Endothelial cell of umbilical vein (primary cell): ENCODE measurements around the gene DHX16. TPM values are rescaled to one million over a fixed set of nuclear protein-coding genes. Genes with fewer than 3 reads are reported as not detected.
"Not testable (repeated sequence)": the region's sequence is repeated elsewhere in the genome, so short reads cannot be mapped to it uniquely, and the experiment has no call there.

Experiments
- Bru-seq: library from RNA; stranded (reverse); fragments of 400-500 nt; gene quantifications from one replicate; lab custom pipeline; 2021; lab: Mats Ljungman, UMichigan
- BruChase-seq, 2 experiments: library from RNA; stranded (reverse); fragments of 400-500 nt; gene quantifications; one replicate each; lab custom pipeline; 2021; lab: Mats Ljungman, UMichigan
- BruUV-seq: library from RNA; stranded (reverse); fragments of 400-500 nt; replicated peaks from 2 replicates; lab custom pipeline; 2021; lab: Mats Ljungman, UMichigan
- CTCF ChIA-PET: fragments of 300-600, 350-600 bp; sonication (Branson Sonifier 250); formaldehyde crosslinking; loops from one replicate; lab custom pipeline; 2021; ENCODE audit warnings: antibody characterized with exemption, inconsistent platforms; lab: Charles Lee
- POLR2A ChIA-PET: fragments of 300-600, 350-600 bp; sonication (Branson Sonifier 250); formaldehyde crosslinking; loops from one replicate; lab custom pipeline; 2021; ENCODE audit warnings: antibody characterized with exemption, inconsistent platforms; lab: Charles Lee
- DNase-seq: peaks from one replicate; pipeline ENCODE4 v3.0.0-alpha.2; 2011; ENCODE audit warnings: low read depth, low spot score
- FAIRE-seq: peaks from 2 replicates; lab custom pipeline; 2011; peaks lifted over from hg19 to GRCh38; lab: Jason Lieb, UNC
- H2AFZ ChIP-seq: 2 replicates; pipeline ENCODE4 v1.6.0; 2012; ENCODE audit warnings: low read depth, low read length, control low read depth, inconsistent platforms
- H3K27ac ChIP-seq: 2 replicates; pipeline ENCODE4 v1.5.1; 2011; ENCODE audit warnings: low read depth, mild to moderate bottlenecking, control low read depth, low read length, moderate library complexity; ENCODE audit not compliant: insufficient read depth
- H3K27me3 ChIP-seq, 2 experiments: 2 replicates each; pipeline versions ENCODE4 v1.6.0 to v1.6.1; 2011; ENCODE audit warnings: low read length in 2 of 2, mixed read lengths in 1 of 2; ENCODE audit not compliant: control insufficient read depth in 2 of 2, insufficient read depth in 2 of 2
- H3K36me3 ChIP-seq, 2 experiments: 2 replicates in 1 of 2; 3 replicates in 1 of 2; pipeline ENCODE4 v1.5.1; 2011; ENCODE audit warnings: low read length in 2 of 2, mild to moderate bottlenecking in 1 of 2, moderate library complexity in 1 of 2; ENCODE audit not compliant: control insufficient read depth in 2 of 2, insufficient read depth in 2 of 2; ENCODE audit errors: extremely low read depth in 1 of 2
- H3K4me1 ChIP-seq: 3 replicates; pipeline ENCODE4 v1.5.1; 2011; ENCODE audit warnings: mild to moderate bottlenecking, low read length; ENCODE audit not compliant: control insufficient read depth, insufficient read depth; ENCODE audit errors: extremely low read depth
- H3K4me2 ChIP-seq: 2 replicates; pipeline ENCODE4 v1.6.1; 2011; ENCODE audit warnings: low read length, control low read depth, mixed read lengths; ENCODE audit not compliant: insufficient read depth
- H3K4me3 ChIP-seq, 3 experiments: fragments of 200-600 bp in 1 of 3; sonication (generic), shearing (Covaris generic) in 1 of 3; replicated peaks in 1 of 3; 2 replicates each; pipeline ENCODE4 v1.5.1; 2011 to 2016; ENCODE audit warnings: control low read depth in 3 of 3, low read length in 3 of 3, mild to moderate bottlenecking in 2 of 3, inconsistent platforms in 1 of 3, low read depth in 1 of 3, moderate library complexity in 1 of 3; ENCODE audit not compliant: insufficient read depth in 1 of 3
- H3K79me2 ChIP-seq: 2 replicates; pipeline ENCODE4 v1.6.0; 2012; ENCODE audit warnings: low read length, inconsistent platforms; ENCODE audit not compliant: control insufficient read depth, insufficient read depth
- H3K9ac ChIP-seq: replicated peaks from 2 replicates; pipeline ENCODE3; 2011; ENCODE audit warnings: low read length, control low read depth; ENCODE audit not compliant: insufficient read depth; ENCODE audit errors: extremely low read depth
- H3K9me1 ChIP-seq: replicated peaks from 3 replicates; pipeline ENCODE4 v1.6.0; 2011; ENCODE audit warnings: mild to moderate bottlenecking, low read length; ENCODE audit not compliant: control insufficient read depth, insufficient read depth; ENCODE audit errors: extremely low read depth
- H3K9me3 ChIP-seq: replicated peaks from 2 replicates; pipeline ENCODE4 v1.5.1; 2012; ENCODE audit warnings: low read length, inconsistent platforms; ENCODE audit not compliant: control insufficient read depth, insufficient read depth
- H4K20me1 ChIP-seq: replicated peaks from 2 replicates; pipeline ENCODE3; 2011; ENCODE audit warnings: mild to moderate bottlenecking, low read length; ENCODE audit not compliant: control insufficient read depth, insufficient read depth; ENCODE audit errors: extremely low read depth
- CTCF ChIP-seq, 2 donors: IDR thresholded peaks; 1 replicate in 1 of 2; 2 replicates in 1 of 2; pipeline ENCODE4 v1.5.1; 2011; ENCODE audit warnings: low read length in 2 of 2, mild to moderate bottlenecking in 2 of 2, moderate library complexity in 2 of 2, control low read depth in 1 of 2, inconsistent platforms in 1 of 2, low read depth in 1 of 2; ENCODE audit not compliant: insufficient read depth in 1 of 2; ENCODE audit errors: extremely low read depth in 1 of 2
- EZH2 ChIP-seq: IDR thresholded peaks from 2 replicates; pipeline ENCODE4 v1.6.1; 2012; ENCODE audit warnings: borderline replicate concordance, low read depth, mild to moderate bottlenecking, moderate library complexity, low read length, inconsistent platforms; ENCODE audit not compliant: severe bottlenecking
- FOS ChIP-seq: IDR thresholded peaks from 2 replicates; pipeline ENCODE4 v1.6.1; 2011; ENCODE audit warnings: mild to moderate bottlenecking, low read length, moderate library complexity, borderline replicate concordance; ENCODE audit not compliant: insufficient read depth
- GATA2 ChIP-seq: IDR thresholded peaks from 2 replicates; pipeline ENCODE4 v1.7.0; 2011; ENCODE audit warnings: low read depth, mild to moderate bottlenecking, moderate library complexity, mixed read lengths, low read length; ENCODE audit not compliant: insufficient read length, insufficient read depth
- JUN ChIP-seq: IDR thresholded peaks from 2 replicates; pipeline ENCODE4 v1.6.1; 2011; ENCODE audit warnings: borderline replicate concordance, low read depth; ENCODE audit not compliant: insufficient read length, insufficient read depth
- MAX ChIP-seq: IDR thresholded peaks from 2 replicates; pipeline ENCODE4 v1.6.1; 2011; ENCODE audit not compliant: insufficient read depth, insufficient read length
- MYC ChIP-seq: IDR thresholded peaks from one replicate; pipeline ENCODE4 v1.6.1; 2011; ENCODE audit warnings: mild to moderate bottlenecking, low read depth, low read length
- POLR2A ChIP-seq: IDR thresholded peaks from 2 replicates; pipeline ENCODE4 v1.6.1; 2012; ENCODE audit warnings: low read depth, mild to moderate bottlenecking, control low read depth, low read length
- POLR2AphosphoS5 ChIP-seq: IDR thresholded peaks from 2 replicates; pipeline ENCODE4 v1.6.1; 2012; ENCODE audit warnings: low read depth, mild to moderate bottlenecking, control low read depth, low read length, moderate library complexity; ENCODE audit not compliant: insufficient read depth
- dilution Hi-C: fragments of 300-500 bp; cut with MboI; formaldehyde crosslinking; loops from one replicate; pipeline ENCODE4 v1.15.0; 2019; ENCODE audit warnings: low sequenced_read_pairs; ENCODE audit not compliant: extremely low pct_ligation_motif_present
- intact Hi-C: fragments of 100-400 bp; cut with micrococcal nuclease; formaldehyde crosslinking; loops from one replicate; pipeline ENCODE4 v1.10.0; 2022
- long read RNA-seq: library from polyadenylated mRNA; stranded (forward); transcript quantifications from one replicate; pipeline ENCODE4 v2.0.0, GENCODE V29; 2021
- polyA minus RNA-seq, 3 experiments: library from RNA; depleted of rRNA, polyadenylated mRNA; stranded (reverse); fragments of >200 nt; gene quantifications; 1 replicate in 1 of 3; 2 replicates in 2 of 3; pipeline ENCODE4 v1.2.3, GENCODE V29; 2011
- polyA plus RNA-seq, 4 experiments: library from polyadenylated mRNA; depleted of rRNA in 3 of 4; stranded (reverse) in 3 of 4; unstranded in 1 of 4; fragments of >200 nt; gene quantifications; 2 replicates each; pipeline versions ENCODE4 v1.2.1 to v1.2.3, GENCODE V29; 2011 to 2012; ENCODE audit warnings: missing spikeins in 1 of 4
- total RNA-seq: library from RNA; stranded (reverse); gene quantifications from 2 replicates; pipeline ENCODE4 v1.2.3, GENCODE V29; 2021

DHX16 gene
- total RNA-seq (36.3 and 38.2 TPM in 2 replicates), polyA plus RNA-seq (62.3 and 66.5 TPM in 2 replicates), polyA minus RNA-seq (61.9 and 63.5 TPM in 2 replicates), Bru-seq, nascent RNA (percentile 66 among the genes with signal in this experiment), BruChase-seq, experiment 1, labeled RNA remaining after a 6-hour chase (percentile 85 among the genes with signal in this experiment), BruChase-seq, experiment 2, labeled RNA remaining after a 2-hour chase (percentile 75 among the genes with signal in this experiment)
- polyA plus RNA-seq (2011; cell fraction: cytosol; rRNA removed), result 42.2 and 43.9 TPM in 2 replicates
- polyA plus RNA-seq (2011; cell fraction: nucleus; rRNA removed), result 141 and 146 TPM in 2 replicates
- 30.0 and 30.6 TPM in 2 replicates for polyA plus RNA-seq (2012)
- polyA minus RNA-seq (2011; cell fraction: cytosol; rRNA and poly(A)+ RNA removed), result 24.9 TPM
- 24.0 and 31.7 TPM in 2 replicates for polyA minus RNA-seq (2011; cell fraction: nucleus; rRNA and poly(A)+ RNA removed)
- long read RNA-seq, transcript DHX16-202 (20 exons, 3,445 nt), result major isoform, 95 of 112 reads
- long read RNA-seq, partial matches to known transcripts, result 9 of 112 reads
- long read RNA-seq, other reads (novel, unspliced or antisense), result 8 of 112 reads

GRCh38 chr6:30672445-30673253 is at the start of gene DHX16:
TSS of gene DHX16 (minus strand) at chr6:30673006. CDS start at chr6:30672841, 165 bp downstream.
- Histone ChIP-seq H3K79me2 (peaks cover 11% of the 10 kb centered on the region), H4K20me1 (no peaks in the 10 kb centered on the region), H2AFZ (peak within 1 kb of the TSS; percentile 58), H3K27ac (peak within 1 kb of the TSS; percentile 11), H3K36me3 (peaks cover 9 to 24% of the 10 kb centered on the region in 2 experiments), H3K9ac (peak within 1 kb of the TSS; percentile 72), H3K9me1 (no peaks in the 10 kb centered on the region), H3K9me3 (no peaks in the 10 kb centered on the region), H3K4me2 (peak within 1 kb of the TSS; percentile 82), H3K4me3 (peak within 1 kb of the TSS; percentile 38 to 82 (median 73)), H3K4me1 (peaks cover 6% of the 10 kb centered on the region), H3K27me3 (no peaks in the 10 kb centered on the region)
- BruUV-seq, result TSS peak; percentile 37
- ChIA-PET POLR2A (interaction anchor here (1.0 to 1.3 kb wide), 2 partner anchors 9 to 58 kb away, joined by 6 to 17 read pairs; no protein-coding TSS in a partner anchor), CTCF (interaction anchor here (0.7 to 5.6 kb wide), 26 partner anchors 8 to 415 kb away, joined by 3 to 55 read pairs (median 6); partner anchors contain the start of genes ABCF1, MRPS18B, NRM and PRR3)
- peak; percentile 97 for DNase-seq
- peak; percentile 91 for TF ChIP-seq POLR2AphosphoS5
- TF ChIP-seq MYC, result no peak
- TF ChIP-seq EZH2, result no peak
- no peak for TF ChIP-seq MAX
- TF ChIP-seq CTCF (IDR thresholded peaks at IDR 0.05; ENCODE audit: extremely low read depth in 1 of 2, insufficient read depth in 1 of 2, low read depth in 1 of 2, low read length in 2 of 2), result peak; percentile 84 to 93
- TF ChIP-seq GATA2, result no peak
- no peak for TF ChIP-seq FOS
- TF ChIP-seq JUN, result no peak
- TF ChIP-seq POLR2A, result peak; percentile 85
- intact Hi-C loops, result loop anchor here (1.0 to 5.0 kb wide), 4 partner anchors 25 to 190 kb away; partner anchors contain the start of gene C6orf136
- dilution Hi-C loops, result no loop called here
- peak; percentile 99 for FAIRE-seq

GRCh38 chr6:30722025-30722279 is 49.1 kb upstream of the DHX16 start:
- BruUV-seq, H2AFZ ChIP-seq, DNase-seq, H3K9me3 ChIP-seq, dilution Hi-C loops, H3K27me3 ChIP-seq, H3K9me1 ChIP-seq, FAIRE-seq, H4K20me1 ChIP-seq: not testable (repeated sequence)
- Histone ChIP-seq H3K79me2 (peaks cover 60% of the 10 kb centered on the region), H3K36me3 (peaks cover 16 to 31% of the 10 kb centered on the region in 2 experiments), H3K4me2 (peak overlapping the region; percentile 89), H3K27ac (peak overlapping the region; percentile 64), H3K4me1 (peaks cover 37% of the 10 kb centered on the region), H3K9ac (peak overlapping the region; percentile 79), H3K4me3 (peak overlapping the region; percentile 64 to 94 (median 76))
- CTCF ChIA-PET, result interaction anchor here (0.6 to 9.2 kb wide), 21 partner anchors 10 to 366 kb away, joined by 3 to 296 read pairs (median 6); partner anchors contain the start of genes DHX16, FLOT1 and VARS2
- POLR2A ChIA-PET, result interaction anchor here (0.7 to 3.0 kb wide), 5 partner anchors 9 to 42 kb away, joined by 3 to 34 read pairs (median 3); partner anchors contain the start of genes IER3 and NRM
- intact Hi-C loops, result loop anchor here (1.0 kb wide), 1 partner anchor 43 kb away; no protein-coding TSS in a partner anchor
